ENCODE results near the gene AGAP2. TPM values are rescaled to one million over a fixed set of nuclear protein-coding genes. Genes with fewer than 3 reads are reported as not detected.
A peak's percentile ranks its signal among the peaks of the same experiment; 100 is the strongest.

Gene AGAP2
- 1 to 10 TPM; 1.1 to 5.7 (median 2.5) TPM for total RNA-seq

DNA sequence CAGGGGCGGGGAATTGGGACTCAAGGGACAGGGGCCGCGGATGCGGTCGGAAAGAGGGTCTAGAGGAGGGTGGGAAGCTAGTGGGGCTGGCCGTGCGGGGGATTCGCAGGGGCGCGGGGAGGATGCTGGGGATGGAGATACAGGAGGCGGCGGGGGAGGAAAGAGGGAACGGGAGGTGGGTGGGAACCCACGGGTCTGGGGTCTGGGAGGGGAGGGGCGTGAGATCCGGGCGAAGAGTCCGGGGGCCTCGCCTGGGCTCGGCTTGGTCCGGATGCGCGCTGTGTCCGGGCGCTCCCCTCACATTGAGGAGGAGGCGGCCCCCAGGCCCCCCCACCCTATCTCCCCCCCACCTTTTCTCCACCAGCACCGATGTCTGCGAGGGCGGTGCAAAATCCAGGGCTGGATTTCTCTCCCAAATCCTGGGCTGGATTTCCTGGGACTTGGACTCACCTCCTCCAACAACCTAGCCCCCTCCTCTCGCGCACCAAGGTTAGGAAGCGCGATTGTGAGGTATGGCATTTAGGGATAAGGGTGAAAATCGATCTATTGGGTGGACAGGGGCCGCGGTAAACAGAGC is at the start of gene AGAP2:
TSS of gene AGAP2 (minus strand) at position 82 of the 577 bp plus-strand sequence. CDS start 496 bp downstream, outside the sequence.
- H3K4me1 ChIP-seq: peaks cover 0 to 47% (median 33%) of the 10 kb centered on the region in 4 donors
- H3K36me3 ChIP-seq: no peaks in the 10 kb centered on the region
- TF ChIP-seq POLR2A (IDR thresholded peaks at IDR 0.05): no peak
- TF ChIP-seq, protein P1, sequence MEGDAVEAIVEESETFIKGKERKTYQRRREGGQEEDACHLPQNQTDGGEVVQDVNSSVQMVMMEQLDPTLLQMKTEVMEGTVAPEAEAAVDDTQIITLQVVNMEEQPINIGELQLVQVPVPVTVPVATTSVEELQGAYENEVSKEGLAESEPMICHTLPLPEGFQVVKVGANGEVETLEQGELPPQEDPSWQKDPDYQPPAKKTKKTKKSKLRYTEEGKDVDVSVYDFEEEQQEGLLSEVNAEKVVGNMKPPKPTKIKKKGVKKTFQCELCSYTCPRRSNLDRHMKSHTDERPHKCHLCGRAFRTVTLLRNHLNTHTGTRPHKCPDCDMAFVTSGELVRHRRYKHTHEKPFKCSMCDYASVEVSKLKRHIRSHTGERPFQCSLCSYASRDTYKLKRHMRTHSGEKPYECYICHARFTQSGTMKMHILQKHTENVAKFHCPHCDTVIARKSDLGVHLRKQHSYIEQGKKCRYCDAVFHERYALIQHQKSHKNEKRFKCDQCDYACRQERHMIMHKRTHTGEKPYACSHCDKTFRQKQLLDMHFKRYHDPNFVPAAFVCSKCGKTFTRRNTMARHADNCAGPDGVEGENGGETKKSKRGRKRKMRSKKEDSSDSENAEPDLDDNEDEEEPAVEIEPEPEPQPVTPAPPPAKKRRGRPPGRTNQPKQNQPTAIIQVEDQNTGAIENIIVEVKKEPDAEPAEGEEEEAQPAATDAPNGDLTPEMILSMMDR (IDR thresholded peaks at IDR 0.05): no peak
- TF ChIP-seq EP300 (IDR thresholded peaks at IDR 0.05): no peak
- peak within 1 kb of the TSS; percentile 18 to 41 (median 26) for H3K4me3 ChIP-seq
- DNase-seq (ENCODE audit: low spot score in 2 of 2): no peak
- H3K9me3 ChIP-seq: no peaks in the 10 kb centered on the region
- H3K27ac ChIP-seq: no peak within 1 kb of the TSS
- H3K27me3 ChIP-seq: peaks cover 7 to 76% of the 10 kb centered on the region in 2 donors
- 13 to 24% methylated on average over 34 to 36 of the region's 36 CpGs for WGBS, 2 donors

GRCh38 chr12:57783861-57784260 is 45.3 kb upstream of the AGAP2 start:
- Histone ChIP-seq H3K27ac (no peak overlapping the region), H3K4me3 (peak overlapping the region in 1 of 4 donors; percentile 73), H3K27me3 (no peaks in the 10 kb centered on the region), H3K4me1 (peaks cover 0 to 26% (median 6%) of the 10 kb centered on the region in 4 donors), H3K9me3 (no peaks in the 10 kb centered on the region), H3K36me3 (peaks cover 0 to 65% (median 3%) of the 10 kb centered on the region in 3 donors)
- TF ChIP-seq, protein P1 (IDR thresholded peaks at IDR 0.05): no peak
- TF ChIP-seq EP300 (IDR thresholded peaks at IDR 0.05) (no peak), POLR2A (IDR thresholded peaks at IDR 0.05) (no peak)
- WGBS, 2 donors: 92 to 94% methylated on average over 11 of the region's 11 CpGs
- no peak for DNase-seq (ENCODE audit: low spot score in 2 of 2)

- Histone ChIP-seq H3K27me3 (no peaks in the 10 kb centered on the region), H3K36me3 (peaks cover 0 to 63% (median 3%) of the 10 kb centered on the region in 3 donors), H3K27ac (peak overlapping the region in 1 of 4 donors; percentile 81), H3K4me1 (peaks cover 0 to 26% (median 6%) of the 10 kb centered on the region in 4 donors), H3K9me3 (no peaks in the 10 kb centered on the region), H3K4me3 (peak overlapping the region; percentile 73 to 96 (median 82))
- WGBS, 2 donors: 81 to 83% methylated on average over 12 of the region's 12 CpGs
- TF ChIP-seq POLR2A (IDR thresholded peaks at IDR 0.05): no peak
- TF ChIP-seq EP300 (IDR thresholded peaks at IDR 0.05): no peak
- TF ChIP-seq, protein P1 (IDR thresholded peaks at IDR 0.05): no peak
- no peak for DNase-seq (ENCODE audit: low spot score in 2 of 2)
Observed at GRCh38 chr12:57783466-57783801, 44.9 kb upstream of the AGAP2 start.

DNA sequence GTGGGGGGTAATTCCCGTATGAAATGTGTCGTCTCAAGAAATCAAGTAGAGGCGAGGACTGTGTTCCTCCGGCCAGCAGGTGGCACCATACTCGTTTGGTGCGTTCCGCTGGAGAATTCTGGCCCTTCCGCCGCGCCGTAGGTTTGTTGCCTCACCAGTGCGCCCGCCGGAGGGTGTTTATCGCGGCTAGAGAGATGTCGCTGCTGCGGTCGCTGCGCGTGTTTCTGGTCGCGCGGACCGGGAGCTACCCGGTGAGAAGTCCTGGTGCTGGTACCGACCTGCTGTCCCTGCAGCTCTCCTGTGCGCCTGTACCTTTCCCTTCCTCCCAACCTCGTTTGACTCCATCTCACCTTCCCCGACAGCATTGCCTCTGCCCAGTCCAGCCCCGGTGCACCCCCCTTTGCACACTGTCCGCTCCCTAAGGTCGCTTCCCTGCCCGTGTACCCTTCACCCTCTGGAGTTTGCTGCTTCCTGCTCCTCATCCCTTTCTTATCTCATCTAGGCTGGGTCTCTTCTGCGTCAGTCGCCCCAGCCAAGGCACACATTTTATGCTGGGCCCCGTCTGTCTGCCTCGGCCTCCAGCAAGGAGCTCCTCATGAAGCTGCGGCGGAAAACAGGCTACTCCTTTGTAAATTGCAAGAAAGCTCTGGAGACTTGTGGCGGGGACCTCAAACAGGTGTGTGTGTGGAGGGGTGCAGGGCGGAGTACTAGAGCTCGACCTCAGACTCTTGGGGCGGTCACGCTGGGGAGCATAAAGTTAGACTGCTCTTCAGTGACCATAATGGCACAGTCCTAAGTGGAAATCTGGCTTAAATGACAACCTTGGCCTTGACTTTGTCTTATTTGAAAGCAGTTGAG is 44.3 kb upstream of the AGAP2 start, which contains the start of gene TSFM:
TSS of gene TSFM (plus strand) at position 180 of the 858 bp plus-strand sequence. CDS start at position 195, 15 bp downstream.
- H3K27ac ChIP-seq: peak within 1 kb of the TSS; percentile 11 to 81 (median 78)
- no peaks in the 10 kb centered on the region for H3K9me3 ChIP-seq
- WGBS, 2 donors: 1 to 2% methylated on average over 45 of the region's 45 CpGs
- H3K4me3 ChIP-seq: peak within 1 kb of the TSS; percentile 73 to 96 (median 82)
- DNase-seq (ENCODE audit: low spot score in 2 of 2): peak; percentile 95 to 99
- peak; percentile 11 to 55 for TF ChIP-seq POLR2A (IDR thresholded peaks at IDR 0.05)
- TF ChIP-seq, protein P1 (IDR thresholded peaks at IDR 0.05): peak; percentile 85 to 98 (median 94)
- peak; percentile 80 to 98 for TF ChIP-seq EP300 (IDR thresholded peaks at IDR 0.05)
- H3K27me3 ChIP-seq: no peaks in the 10 kb centered on the region
- H3K36me3 ChIP-seq: peaks cover 0 to 57% (median 3%) of the 10 kb centered on the region in 3 donors
- H3K4me1 ChIP-seq: peaks cover 0 to 26% (median 6%) of the 10 kb centered on the region in 4 donors

Data from tibial nerve (tissue), 4 donors.